Stimulated activated CD4-positive, alpha-beta T cell treated with anti-CD3 and anti-CD28 coated beads, TNF-alpha, amount 100 ng/mL, for 24 hours (primary cell): ENCODE data around the gene SLC25A12.

Experiments used
- DNase-seq, 3 experiments: peaks; one replicate each; pipeline ENCODE4 v3.0.0-alpha.2; 2020; ENCODE audit warnings: low read depth in 3 of 3

Gene SLC25A12

DNA sequence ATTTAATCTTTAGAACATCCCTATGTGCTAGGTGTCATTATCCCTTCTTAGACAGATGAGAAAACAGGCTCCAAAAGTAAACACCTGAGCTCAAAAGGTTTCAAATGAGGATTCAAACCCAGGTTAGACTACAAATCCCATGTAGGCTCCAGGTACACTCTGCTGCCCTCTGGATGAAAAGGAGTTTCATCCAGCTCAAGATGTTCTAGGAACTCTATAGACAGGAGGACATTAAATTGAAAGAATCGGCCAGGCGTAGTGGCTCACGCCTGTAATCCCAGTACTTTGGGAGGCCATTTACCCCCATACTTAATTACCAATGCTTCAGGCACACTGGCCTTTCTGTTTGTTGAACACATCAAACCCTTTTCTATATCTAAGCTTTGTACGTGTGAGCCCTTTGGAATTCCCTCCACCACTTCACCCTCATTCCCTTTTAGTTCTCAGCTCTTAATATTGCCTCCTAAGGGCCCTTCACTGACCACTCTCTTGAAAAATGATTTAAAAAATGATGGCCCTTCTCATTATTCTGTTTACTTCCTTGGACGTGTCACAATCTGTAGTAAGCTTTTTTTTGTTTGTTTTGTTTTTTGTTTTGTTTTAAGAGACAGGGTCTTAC is 10.7 kb downstream of the SLC25A12 start:
- DNase-seq, result no peak

DNA sequence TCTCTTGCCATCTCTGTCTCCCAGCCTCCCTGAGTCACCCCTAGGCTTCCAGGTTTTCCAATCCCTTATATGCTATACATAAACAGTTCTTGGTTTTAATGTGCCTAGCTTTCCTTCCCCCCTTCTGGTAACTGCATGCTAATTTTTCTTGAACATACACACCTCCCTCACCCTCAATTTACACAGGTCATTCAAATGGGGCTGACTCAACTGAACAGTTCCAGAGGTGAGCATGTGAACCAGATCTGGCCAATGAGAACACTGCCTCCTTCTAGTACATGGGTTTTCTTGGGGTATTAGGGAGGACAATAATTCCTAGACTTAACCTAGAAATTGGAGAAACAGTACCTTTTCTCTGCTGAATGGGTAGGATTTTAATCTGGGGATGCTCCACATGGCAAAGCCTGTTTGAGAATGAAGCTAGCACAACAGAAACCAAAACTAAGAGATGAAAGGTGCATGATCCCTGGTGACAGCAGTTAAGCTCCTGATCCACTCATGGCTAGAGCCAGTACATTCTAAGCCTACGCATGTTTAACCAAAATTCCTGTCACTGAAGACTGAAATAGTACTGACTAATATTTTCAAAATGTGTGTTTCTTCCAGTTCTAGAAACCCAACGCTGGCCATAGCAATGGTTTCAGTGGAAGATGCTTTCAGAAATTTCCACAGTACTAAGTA is 11.8 kb downstream of the SLC25A12 start:
- DNase-seq, result no peak

DNA sequence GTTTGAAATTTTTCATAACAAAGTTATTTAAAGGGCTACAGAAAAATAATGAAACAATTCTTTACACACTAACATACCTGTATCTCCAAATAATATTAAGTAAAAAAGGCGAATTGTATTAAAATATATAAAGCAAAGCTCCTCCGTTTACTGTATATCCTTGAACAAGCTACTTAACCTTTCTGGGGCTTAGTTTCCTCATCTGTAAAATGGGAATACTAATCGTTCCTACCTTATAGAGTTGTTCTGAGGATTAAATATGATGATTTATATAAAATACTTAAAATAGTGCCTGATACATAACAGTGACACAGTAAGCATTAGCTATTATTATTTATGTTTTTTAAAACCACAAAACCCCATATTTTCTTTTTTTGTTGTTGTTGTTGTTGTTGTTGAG is 13.3 kb downstream of the SLC25A12 start:
- DNase-seq, result no peak

DNA sequence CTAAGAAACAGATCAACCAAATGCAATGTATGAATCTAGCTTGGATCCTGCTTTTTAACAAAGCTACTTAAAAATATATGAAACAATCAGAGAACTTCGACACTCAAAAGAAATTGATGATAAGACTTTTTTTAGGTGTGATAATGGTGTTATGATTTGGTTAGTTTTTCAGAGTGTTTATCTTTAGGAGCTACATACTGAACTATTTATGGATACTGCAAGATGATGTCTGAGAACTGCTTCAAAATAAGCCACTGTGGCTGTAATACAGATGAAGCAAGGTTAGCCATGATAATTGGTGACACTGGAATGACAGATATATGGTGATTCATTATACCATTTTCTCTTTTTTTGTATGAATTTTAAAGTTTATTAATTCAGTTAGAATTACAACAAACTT is 14.2 kb downstream of the SLC25A12 start:
- no peak for DNase-seq

DNA sequence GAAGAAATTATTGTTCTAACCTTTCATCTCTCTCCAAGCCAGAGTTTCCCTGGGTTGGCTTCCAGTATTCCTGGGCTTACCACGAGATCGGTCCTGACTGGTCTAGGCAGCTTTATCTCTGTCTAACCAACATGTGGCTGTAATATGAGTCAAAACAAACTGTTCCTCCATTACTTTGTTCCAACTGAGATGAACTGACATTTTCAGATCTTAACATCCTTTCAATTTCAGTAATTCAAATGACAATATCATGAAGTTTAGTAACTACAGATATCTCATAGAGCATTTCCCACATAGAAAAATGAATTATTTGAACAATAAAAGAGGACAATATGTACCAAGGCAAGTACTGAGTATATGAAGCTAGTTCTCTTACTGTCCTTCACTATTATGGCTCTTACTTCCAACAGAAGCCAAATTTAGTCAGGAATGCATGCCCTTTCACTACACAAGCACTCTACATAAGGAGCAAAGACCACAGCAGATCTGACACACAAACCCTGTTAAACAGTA is 15.5 kb downstream of the SLC25A12 start:
- no peak for DNase-seq

DNA sequence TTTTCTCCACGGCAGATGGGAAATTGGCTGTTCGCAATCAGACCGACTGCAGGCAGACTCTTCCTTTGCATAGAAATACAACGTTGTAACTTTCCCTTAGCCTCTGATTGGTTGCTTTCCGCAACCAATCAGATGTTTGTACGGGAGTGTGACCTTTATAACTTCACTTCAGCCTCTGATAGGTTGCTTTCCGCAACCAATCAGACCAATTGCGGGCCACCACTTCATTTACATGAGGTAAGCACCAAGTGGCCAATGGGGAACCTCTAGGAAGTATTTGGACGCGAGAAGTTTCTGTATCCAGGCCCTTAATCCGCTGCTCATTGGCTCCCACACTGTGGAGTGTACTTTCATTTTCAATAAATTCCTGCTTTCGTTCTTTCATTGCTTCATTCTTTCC is 19.1 kb downstream of the SLC25A12 start:
- no peak for DNase-seq

DNA sequence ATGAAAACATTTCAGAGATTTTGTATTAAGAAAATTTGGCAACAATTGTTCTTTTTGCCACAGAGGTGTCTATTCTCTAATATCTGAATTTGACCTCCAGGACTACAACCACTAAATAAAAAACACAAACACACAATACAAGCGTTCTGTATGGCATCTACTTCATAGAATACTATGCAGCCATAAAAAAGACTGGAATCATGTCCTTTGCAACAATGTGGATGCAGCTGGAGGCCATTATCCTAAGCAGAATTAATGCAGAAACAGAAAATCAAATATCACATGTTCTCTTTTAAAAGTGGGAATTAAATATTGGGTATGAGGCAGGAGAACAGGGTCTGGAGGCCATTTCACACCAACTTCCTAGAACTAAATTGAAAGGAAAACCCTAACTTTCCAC is 19.5 kb downstream of the SLC25A12 start:
- no peak for DNase-seq

DNA sequence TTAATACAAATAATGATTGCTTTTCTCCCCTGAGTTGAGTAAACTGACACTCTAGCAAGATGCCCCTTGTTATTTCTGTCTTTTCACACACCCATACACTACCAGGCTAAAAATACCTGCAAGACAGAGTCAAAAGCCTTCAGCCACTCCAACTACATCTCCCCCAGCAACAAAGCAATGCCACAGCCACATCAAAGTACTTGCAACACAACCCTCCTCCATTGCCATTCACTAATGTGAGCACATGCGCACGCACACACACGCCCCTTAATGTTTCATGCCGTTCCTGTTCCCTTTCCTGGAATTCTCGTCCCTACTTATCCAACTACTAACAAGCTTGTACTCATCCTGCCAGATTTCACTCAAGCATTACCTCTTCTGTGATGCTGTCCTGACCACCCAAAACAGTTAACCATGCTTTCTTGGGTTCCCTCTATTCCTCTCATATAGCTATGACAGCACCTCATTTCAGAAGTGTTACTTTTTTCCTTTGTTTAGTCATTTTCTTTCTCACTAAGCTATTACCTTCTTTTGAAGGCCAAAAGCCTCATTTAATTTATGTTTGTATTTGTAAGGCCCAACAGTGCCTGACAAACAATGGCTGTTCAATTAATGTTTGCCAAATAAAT is 29.6 kb downstream of the SLC25A12 start:
- DNase-seq, result no peak

DNA sequence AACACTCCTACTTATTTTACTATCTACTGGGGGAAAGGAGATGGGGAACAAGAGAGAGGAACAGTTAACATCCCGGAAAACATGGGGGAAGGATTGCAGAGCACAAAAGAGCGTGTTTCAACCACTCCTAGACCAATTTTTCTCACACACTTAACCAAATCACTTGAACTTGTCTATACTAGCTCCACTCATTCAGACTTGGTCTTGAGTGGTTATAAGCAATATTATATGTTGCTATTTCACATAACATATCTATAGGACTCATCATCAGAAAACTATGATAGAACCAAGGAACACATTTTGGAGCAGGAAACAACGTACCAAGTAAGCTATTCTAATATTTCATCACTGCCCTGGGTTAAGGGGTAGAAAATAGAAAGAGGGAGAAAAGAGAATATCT is 31.5 kb downstream of the SLC25A12 start:
- no peak for DNase-seq

DNA sequence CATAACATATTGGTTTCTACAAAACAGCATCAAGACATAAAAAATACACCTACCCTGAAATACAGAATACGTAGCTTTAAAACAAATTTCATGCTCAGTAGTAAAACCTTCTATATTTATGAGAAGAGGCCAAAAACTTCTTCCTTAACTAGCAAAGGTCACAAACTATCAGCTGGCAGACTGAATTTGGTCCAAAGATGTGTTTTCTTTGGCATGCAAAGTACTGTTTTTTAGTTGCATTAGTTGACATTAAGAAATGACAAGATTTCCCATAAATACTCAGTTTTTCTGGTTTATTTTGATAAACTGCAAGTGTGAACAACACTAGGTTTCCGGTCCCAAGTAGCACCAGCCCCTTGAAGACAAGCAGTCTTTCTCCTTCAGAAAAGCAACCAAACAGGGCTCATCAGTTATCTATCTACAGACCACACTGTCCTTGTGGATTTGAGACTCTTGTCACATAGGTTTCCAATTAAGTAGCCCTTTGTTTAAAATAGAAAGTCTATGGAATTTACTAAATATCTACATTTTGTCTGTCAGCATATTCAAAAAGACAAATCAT is 35.6 kb downstream of the SLC25A12 start:
- no peak for DNase-seq

DNA sequence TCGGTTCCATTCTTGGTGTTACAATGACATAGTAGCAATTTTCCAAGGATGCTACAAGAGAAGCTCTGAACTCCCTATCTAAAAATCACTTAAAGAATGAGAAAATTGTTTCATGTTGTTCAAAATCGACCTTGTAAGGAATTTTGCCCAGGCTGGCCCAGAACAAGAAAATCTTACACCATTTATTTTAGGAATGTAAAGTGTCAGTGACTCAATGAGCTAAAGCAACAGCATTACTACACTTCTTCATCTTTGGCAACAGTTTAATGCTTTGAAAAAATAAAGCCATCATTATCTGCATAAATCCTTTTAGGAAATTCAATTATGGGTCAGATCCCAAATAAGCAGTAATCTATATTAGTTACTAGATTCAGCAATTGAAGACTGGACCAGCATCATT is 38.6 kb downstream of the SLC25A12 start:
- DNase-seq, result no peak

DNA sequence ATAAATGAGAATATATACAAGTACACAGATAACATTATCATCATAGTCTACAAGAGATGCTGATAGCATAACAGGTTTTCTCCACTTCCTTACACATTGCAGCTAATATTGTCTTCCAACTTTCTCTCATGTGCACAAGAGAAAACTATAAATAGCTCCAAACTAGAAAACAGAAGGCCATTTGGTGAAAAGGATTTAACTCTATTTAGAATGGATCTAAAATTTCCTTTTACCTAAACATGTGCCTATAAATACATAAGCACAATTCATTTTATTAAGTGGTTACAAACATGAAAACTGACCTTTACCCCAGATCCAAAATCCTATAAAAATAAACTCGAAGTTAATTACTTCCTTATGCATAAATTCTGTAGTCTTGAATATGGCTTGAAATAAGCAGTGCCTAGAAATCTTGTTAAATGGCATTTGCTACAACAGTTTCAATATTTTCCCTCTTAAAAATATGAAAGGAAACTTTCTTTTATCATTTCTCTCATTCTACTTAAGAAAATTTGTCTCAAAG is 41.6 kb downstream of the SLC25A12 start:
- DNase-seq, result no peak

DNA sequence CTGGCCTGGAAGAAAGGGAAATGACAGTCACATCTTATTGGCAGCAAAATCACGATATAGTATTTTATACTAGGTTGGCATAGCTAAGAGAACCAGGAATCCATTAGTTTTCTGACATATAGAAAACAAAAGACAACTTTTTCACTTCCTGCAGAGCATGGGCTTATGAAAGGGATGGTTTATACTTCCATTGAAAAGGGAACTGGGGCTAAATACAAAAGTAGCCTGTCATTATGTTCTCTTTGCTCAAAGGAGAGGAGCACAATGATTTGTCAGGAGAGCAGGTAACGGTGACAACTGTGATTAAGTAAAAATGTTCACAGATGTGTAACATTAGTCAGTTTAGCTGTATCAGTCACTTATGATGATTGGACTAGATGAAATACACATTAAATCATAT is 46.4 kb downstream of the SLC25A12 start:
- no peak for DNase-seq

DNA sequence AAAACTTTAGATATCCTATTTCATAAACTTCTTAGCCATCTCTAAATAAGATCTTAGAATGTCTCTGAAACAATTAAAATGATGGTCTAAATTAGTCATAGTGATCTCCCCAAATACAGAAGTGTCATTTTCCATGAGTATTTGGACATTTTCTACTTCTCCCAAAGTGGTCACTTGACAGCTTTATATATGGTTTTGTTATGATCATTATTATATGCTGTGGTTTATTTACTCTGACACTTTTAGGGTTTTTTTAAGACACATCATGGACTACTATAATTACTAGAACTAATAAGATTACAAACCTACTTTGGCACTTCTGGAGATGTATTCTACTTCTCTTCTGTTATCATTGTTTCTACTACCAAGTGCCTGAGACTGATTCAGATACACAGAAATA is 47.1 kb downstream of the SLC25A12 start:
- DNase-seq, result no peak

DNA sequence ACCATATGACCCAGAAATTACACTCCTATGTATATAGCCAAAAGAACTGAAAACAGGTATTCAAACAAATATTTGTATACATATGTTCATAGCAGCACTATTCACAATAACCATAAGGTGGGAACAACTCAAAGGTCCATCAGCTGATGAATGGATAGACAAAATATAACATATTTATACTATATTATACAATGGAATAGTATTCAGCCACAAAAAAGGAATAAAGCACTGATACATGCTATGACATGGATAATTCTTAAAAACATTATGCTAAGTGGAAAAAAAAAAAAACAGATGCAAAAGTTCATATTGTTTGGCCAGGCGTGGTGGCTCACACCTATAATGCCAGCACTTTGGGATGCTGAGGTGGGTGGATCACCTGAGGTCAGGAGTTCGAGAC is 52.0 kb downstream of the SLC25A12 start:
- DNase-seq, result no peak

DNA sequence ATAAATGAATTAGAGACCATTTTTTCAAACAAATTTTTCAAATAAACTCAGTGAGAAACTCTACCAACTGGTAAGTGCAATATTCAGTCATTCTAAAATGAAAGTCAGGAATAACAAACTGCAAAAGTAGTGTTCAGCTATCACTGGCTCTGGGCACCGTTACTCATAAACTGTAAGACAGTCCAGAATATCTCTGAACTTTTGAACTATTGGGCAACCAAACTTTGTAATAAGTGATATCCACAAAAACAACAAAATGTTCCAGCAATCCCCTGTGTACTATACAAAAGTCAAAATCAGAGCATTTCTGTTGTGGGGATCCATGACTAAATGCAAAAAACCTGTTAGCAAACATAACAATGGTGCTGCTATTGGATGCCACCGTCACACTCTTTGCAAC is 56.3 kb downstream of the SLC25A12 start:
- DNase-seq, result no peak

DNA sequence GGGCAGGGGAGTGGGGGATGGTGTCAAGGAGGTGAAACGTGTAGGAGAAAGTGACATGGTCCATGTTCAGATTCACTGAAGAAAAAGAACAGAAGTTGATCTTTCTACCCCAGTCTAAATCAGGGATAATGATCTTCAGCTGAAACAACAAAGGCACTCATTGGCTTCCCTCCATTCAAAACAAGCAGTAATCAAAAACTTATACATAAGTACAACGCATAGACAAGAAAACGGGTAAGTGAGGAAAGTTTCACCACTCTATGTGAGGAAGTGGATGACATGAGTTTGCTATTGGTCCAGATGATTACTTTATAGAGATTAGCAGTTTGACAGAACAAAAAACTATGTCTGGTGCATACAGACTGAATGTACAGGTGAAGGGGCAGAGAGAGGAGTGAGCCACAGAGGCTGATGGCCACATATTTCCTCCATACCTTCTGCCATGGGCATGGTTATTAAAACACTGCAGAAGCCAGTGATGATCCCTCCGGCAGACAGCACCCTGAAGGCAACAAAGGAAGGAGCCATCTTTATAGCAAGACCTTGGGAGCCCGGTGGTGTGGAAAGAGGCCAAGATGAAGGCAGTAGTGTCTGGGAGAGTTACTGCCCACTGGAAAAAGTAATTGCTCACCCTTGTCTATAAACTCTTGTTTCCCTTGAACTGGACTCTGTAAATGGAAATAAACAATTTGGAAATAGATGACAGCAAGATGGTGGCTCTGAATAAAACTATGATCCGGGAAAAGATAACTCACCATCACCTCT is 57.7 kb downstream of the SLC25A12 start:
- DNase-seq, result no peak

DNA sequence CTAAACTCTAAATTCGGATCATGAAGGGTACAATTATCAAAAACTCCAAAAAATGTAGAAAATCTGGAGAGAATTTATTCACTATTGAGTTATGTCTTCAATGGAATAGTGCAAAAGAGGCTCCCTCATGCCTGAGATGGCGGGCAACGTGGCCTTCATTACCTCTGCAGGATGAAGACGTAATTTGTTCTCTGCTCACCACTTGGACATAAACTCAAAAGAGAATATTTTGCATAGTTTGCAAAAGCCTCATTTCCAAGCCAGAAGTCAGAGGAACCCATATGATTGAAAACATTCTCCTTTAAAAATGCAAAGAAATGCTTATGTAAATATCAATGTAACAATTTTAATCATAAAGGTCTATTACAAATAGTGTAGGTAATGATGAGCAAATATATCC is 58.7 kb downstream of the SLC25A12 start:
- no peak for DNase-seq

DNA sequence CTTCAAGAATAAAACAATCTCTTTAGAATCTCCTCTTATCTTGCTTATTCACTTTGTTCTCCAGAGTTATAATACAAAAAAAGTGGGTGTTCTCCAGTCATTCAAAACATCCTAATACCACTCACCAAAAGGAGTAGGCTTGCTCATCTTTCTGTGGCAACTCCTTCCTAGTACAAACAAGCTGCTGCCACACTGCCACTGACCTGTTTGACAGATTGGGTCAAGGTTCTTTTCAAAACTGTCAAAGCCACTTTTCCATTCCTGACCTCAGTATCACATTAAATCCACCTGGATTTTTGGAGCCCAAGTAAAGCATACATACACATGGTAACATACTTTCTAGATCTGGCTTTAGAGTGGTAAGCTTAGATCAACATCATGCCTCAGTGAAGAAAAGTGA is 59.8 kb downstream of the SLC25A12 start:
- DNase-seq, result no peak

DNA sequence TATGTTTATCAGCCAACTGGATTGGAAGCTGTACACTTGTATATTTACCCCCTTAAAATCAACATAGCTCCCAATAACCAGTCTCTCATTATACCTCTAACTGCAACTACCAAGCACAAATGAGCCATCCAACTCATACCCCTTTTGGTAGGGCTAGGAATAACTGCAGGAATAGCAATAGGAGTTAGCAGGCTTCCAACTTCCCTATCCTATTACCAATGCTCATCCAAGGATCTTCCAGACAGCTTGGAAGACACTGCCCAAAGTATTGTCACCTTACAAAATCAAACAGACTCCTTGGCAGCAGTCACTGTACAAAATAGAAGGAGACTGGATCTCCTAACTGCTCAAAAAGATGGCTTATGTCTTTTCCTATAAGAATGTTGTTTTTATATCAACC is 61.6 kb downstream of the SLC25A12 start:
- no peak for DNase-seq

DNA sequence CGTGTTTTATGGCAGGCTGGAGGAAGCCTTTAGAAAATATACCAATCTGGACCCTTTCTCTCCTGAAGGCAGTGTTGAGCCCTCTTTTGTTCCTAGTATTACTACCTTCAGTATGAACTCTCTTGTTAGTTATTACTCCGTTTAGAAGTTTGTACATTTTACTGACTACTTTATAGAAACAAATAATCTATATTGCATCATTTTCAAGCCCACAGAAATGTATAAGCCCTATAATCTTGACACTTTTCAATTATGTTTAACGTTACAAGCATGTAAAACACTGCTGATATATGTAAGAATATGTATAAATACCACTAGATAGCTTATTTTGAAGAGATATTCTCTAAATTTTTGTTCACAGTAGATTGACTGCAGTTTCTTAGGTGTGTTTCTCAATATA is 64.0 kb downstream of the SLC25A12 start:
- no peak for DNase-seq

DNA sequence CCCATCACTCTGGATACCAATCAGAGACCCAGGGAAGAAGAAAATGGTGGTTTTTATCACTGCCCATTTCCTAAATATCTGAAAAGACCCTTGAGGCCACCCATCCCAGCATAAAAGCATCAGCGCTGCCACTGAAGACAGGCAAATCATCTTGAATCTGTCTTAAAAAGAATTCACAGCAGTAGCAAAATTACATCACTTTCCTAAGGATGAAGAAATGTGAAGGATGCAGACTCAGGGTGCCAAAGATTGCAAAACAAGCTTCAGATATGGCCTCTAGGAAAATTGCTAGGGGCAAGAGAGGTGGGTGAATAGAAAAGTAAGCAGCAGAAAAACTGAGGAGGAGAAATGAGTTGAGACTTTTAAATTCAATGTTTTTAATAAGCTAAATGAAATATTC is 70.0 kb downstream of the SLC25A12 start:
- DNase-seq, result no peak
